ENCODE data around the gene NIT1. TPM values are rescaled to one million over a fixed set of nuclear protein-coding genes. Genes with fewer than 3 reads are reported as not detected.

Gene NIT1
- total and polyA plus RNA-seq, 2 of the 13 experiments (the other 11 are each of a cell fraction or from before 2014, with no cell fraction given), result 22.7 to 31.0 TPM

DNA sequence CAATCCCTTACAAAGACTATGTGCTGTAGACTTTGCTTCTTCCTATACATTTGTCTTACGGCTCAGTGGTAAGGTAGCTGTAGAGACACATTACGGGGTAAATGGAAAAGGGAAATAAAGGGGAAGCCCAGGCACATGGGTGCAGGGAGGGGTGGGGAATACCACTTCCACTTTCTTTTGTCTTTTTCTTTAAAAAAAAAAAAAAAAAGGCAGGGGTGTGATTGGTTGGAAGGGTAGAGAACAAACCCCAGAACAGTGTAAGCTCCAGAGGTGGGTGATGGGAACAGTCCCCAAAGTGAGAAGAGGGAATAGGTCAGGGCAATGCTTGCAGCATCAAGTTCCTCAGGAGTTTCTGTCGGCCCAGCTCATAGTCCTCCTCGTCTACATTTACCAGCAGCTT is 3.9 kb downstream of the NIT1 start:
- Histone ChIP-seq H3K4me1 (ENCODE audit: insufficient read depth, low read length) (peaks cover 19% of the 10 kb centered on the region), H4K20me1 (ENCODE audit: insufficient read depth, low read length) (no peaks in the 10 kb centered on the region), H3K4me2 (ENCODE audit: low read depth, low read length) (no peak overlapping the region), H3K9ac (ENCODE audit: insufficient read depth, low read depth, low read length) (no peak overlapping the region), H3K27me3 (ENCODE audit: control insufficient read depth in 1 of 2, insufficient read depth in 2 of 2, low read length in 2 of 2) (no peaks in the 10 kb centered on the region; a peak in 1 of 5 replicates), H3K4me3 (replicated peaks in 1 of 3; ENCODE audit: insufficient read depth in 1 of 3, low read depth in 2 of 3, low read length in 3 of 3) (no peak overlapping the region), H3K9me3 (ENCODE audit: low read length) (no peaks in the 10 kb centered on the region), H3K27ac (ENCODE audit: extremely low read length, insufficient read depth, low read length) (no peak overlapping the region), H2AFZ (ENCODE audit: low read length) (no peak overlapping the region), H3K79me2 (ENCODE audit: insufficient read depth, low read length) (peaks cover 28% of the 10 kb centered on the region), H3K36me3 (replicated peaks in 1 of 2; ENCODE audit: control insufficient read depth in 1 of 2, insufficient read depth in 2 of 2, low read length in 2 of 2) (peaks cover 23 to 65% of the 10 kb centered on the region in 2 experiments)
- ChIA-PET POLR2A (no interaction called here), CTCF (ENCODE audit: low intra/inter-chr PET ratio, low total read pairs) (no interaction called here)
- TF ChIP-seq, protein P1, sequence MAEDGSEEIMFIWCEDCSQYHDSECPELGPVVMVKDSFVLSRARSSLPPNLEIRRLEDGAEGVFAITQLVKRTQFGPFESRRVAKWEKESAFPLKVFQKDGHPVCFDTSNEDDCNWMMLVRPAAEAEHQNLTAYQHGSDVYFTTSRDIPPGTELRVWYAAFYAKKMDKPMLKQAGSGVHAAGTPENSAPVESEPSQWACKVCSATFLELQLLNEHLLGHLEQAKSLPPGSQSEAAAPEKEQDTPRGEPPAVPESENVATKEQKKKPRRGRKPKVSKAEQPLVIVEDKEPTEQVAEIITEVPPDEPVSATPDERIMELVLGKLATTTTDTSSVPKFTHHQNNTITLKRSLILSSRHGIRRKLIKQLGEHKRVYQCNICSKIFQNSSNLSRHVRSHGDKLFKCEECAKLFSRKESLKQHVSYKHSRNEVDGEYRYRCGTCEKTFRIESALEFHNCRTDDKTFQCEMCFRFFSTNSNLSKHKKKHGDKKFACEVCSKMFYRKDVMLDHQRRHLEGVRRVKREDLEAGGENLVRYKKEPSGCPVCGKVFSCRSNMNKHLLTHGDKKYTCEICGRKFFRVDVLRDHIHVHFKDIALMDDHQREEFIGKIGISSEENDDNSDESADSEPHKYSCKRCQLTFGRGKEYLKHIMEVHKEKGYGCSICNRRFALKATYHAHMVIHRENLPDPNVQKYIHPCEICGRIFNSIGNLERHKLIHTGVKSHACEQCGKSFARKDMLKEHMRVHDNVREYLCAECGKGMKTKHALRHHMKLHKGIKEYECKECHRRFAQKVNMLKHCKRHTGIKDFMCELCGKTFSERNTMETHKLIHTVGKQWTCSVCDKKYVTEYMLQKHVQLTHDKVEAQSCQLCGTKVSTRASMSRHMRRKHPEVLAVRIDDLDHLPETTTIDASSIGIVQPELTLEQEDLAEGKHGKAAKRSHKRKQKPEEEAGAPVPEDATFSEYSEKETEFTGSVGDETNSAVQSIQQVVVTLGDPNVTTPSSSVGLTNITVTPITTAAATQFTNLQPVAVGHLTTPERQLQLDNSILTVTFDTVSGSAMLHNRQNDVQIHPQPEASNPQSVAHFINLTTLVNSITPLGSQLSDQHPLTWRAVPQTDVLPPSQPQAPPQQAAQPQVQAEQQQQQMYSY (CRISPR knock-in tag; IDR thresholded peaks at IDR 0.05), result no peak
- DNase-seq (ENCODE audit: low spot score) (no peak), FAIRE-seq (no peak), ATAC-seq (no peak)
- WGBS (ENCODE audit: low lambda C conversion rate), result 100% methylated on average over 4 of the region's 4 CpGs
- intact Hi-C loops (cut with micrococcal nuclease; ENCODE audit: unreplicated experiment) (no loop called here), in situ Hi-C loops (cut with HindIII; ENCODE audit: extremely low pct_ligation_motif_present, low pct_unique_long_range_greater_than_20kb) (no loop called here)
- no TSS peak for BruUV-seq (replicated peaks)

DNA sequence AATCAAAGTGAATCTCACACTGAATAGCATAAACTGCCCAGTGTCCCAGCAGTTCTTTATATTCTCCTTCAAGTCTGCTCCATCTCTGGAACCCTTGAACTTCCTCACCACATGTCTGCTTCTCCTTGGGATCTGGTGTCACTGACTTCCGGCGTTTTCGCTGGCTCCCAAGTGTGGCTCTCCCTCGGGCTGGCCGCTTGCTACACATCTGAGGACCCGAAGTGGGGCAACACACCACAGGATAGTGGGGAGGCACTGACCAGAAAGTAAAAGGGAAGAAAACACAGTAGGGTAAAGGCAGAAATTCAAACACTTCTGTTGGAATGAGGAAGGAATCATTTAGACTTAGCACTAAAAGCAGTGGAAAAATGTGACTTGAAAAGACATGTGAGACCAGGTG is 5.1 kb downstream of the NIT1 start:
- Histone ChIP-seq H2AFZ (ENCODE audit: low read length) (no peak overlapping the region), H3K36me3 (replicated peaks in 1 of 2; ENCODE audit: control insufficient read depth in 1 of 2, insufficient read depth in 2 of 2, low read length in 2 of 2) (peaks cover 25 to 76% of the 10 kb centered on the region in 2 experiments), H3K27me3 (ENCODE audit: control insufficient read depth in 1 of 2, insufficient read depth in 2 of 2, low read length in 2 of 2) (no peaks in the 10 kb centered on the region), H3K9me3 (ENCODE audit: low read length) (no peaks in the 10 kb centered on the region), H3K79me2 (ENCODE audit: insufficient read depth, low read length) (peaks cover 24% of the 10 kb centered on the region), H3K4me2 (ENCODE audit: low read depth, low read length) (no peak overlapping the region), H3K4me1 (ENCODE audit: insufficient read depth, low read length) (peaks cover 17% of the 10 kb centered on the region), H4K20me1 (ENCODE audit: insufficient read depth, low read length) (no peaks in the 10 kb centered on the region), H3K9ac (ENCODE audit: insufficient read depth, low read depth, low read length) (no peak overlapping the region), H3K27ac (ENCODE audit: extremely low read length, insufficient read depth, low read length) (no peak overlapping the region), H3K4me3 (replicated peaks in 1 of 3; ENCODE audit: insufficient read depth in 1 of 3, low read depth in 2 of 3, low read length in 3 of 3) (no peak overlapping the region)
- 97% methylated on average over 6 of the region's 6 CpGs for WGBS (ENCODE audit: low lambda C conversion rate)
- FAIRE-seq (no peak), DNase-seq (ENCODE audit: low spot score) (no peak), ATAC-seq (no peak)
- in situ Hi-C loops (cut with HindIII; ENCODE audit: extremely low pct_ligation_motif_present, low pct_unique_long_range_greater_than_20kb), result no loop called here
- ChIA-PET CTCF (ENCODE audit: low intra/inter-chr PET ratio, low total read pairs) (no interaction called here), POLR2A (no interaction called here)
- intact Hi-C loops (cut with micrococcal nuclease; ENCODE audit: unreplicated experiment), result no loop called here
- BruUV-seq (replicated peaks), result no TSS peak
- TF ChIP-seq, protein P2, sequence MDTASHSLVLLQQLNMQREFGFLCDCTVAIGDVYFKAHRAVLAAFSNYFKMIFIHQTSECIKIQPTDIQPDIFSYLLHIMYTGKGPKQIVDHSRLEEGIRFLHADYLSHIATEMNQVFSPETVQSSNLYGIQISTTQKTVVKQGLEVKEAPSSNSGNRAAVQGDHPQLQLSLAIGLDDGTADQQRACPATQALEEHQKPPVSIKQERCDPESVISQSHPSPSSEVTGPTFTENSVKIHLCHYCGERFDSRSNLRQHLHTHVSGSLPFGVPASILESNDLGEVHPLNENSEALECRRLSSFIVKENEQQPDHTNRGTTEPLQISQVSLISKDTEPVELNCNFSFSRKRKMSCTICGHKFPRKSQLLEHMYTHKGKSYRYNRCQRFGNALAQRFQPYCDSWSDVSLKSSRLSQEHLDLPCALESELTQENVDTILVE (CRISPR knock-in tag; IDR thresholded peaks at IDR 0.05), result no peak
- TF ChIP-seq ZNF234 (CRISPR knock-in tag; conservative IDR thresholded peaks at IDR 0.05) (no peak), ZNF44 (CRISPR knock-in tag; IDR thresholded peaks at IDR 0.05) (no peak), HMG20B (CRISPR knock-in tag; conservative IDR thresholded peaks at IDR 0.05) (no peak), ZNF30 (CRISPR knock-in tag; IDR thresholded peaks at IDR 0.05) (no peak), ZNF678 (CRISPR knock-in tag; IDR thresholded peaks at IDR 0.05) (no peak)
- TF ChIP-seq, protein P3, sequence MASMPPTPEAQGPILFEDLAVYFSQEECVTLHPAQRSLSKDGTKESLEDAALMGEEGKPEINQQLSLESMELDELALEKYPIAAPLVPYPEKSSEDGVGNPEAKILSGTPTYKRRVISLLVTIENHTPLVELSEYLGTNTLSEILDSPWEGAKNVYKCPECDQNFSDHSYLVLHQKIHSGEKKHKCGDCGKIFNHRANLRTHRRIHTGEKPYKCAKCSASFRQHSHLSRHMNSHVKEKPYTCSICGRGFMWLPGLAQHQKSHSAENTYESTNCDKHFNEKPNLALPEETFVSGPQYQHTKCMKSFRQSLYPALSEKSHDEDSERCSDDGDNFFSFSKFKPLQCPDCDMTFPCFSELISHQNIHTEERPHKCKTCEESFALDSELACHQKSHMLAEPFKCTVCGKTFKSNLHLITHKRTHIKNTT (CRISPR knock-in tag; IDR thresholded peaks at IDR 0.05), result no peak
